Muscle layer of duodenum (tissue), 2 donors: ENCODE measurements around the gene ADAM12.

Source experiments
- H3K27ac ChIP-seq: one replicate; pipeline ENCODE4 v1.7.0; 2013; ENCODE audit warnings: mild to moderate bottlenecking, low read length
- H3K27me3 ChIP-seq: one replicate; pipeline ENCODE4 v1.7.0; 2013; ENCODE audit warnings: low read depth, mild to moderate bottlenecking, control low read depth, low read length
- H3K36me3 ChIP-seq, 2 donors: one replicate each; pipeline ENCODE4 v1.7.0; 2013; ENCODE audit warnings: low read length in 2 of 2, control low read depth in 1 of 2, mild to moderate bottlenecking in 1 of 2; ENCODE audit not compliant: insufficient read depth in 2 of 2, control insufficient read depth in 1 of 2
- H3K4me1 ChIP-seq, 2 donors: one replicate each; pipeline ENCODE4 v1.7.0; 2013; ENCODE audit warnings: low read length in 2 of 2, mild to moderate bottlenecking in 2 of 2, control low read depth in 1 of 2, moderate library complexity in 1 of 2; ENCODE audit not compliant: insufficient read depth in 2 of 2, control insufficient read depth in 1 of 2
- H3K4me3 ChIP-seq, 2 donors: one replicate each; pipeline ENCODE4 v1.7.0; 2013; ENCODE audit warnings: low read length in 2 of 2, low read depth in 1 of 2, mild to moderate bottlenecking in 1 of 2
- H3K9me3 ChIP-seq, 2 donors: one replicate each; pipeline ENCODE4 v1.7.0; 2013; ENCODE audit warnings: low read length in 2 of 2, control low read depth in 1 of 2, mild to moderate bottlenecking in 1 of 2; ENCODE audit not compliant: control insufficient read depth in 1 of 2
- donor health status: healthy.

The ADAM12 gene

DNA sequence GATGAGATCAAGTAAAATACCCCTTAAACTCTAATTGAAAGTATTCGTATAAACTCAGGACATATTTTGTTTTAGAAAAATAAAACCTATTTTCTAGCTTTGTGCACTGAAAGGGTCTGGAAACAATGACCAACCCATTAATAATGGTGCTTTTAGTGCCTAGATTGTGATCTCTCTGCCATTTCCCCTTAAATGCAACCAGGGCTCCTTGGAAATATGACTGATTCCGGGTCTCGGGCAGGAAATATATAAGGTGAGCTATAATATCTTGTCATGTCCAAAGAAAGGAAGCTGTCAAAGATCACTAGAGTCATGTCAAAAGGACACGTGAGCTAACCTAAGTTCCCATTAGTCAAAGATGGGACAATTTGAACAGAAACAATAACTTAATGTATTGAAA lies 12.4 kb upstream of the ADAM12 start:
- Histone ChIP-seq H3K4me3 (no peak overlapping the region), H3K36me3 (peaks cover 0 to 3% of the 10 kb centered on the region in 2 donors), H3K9me3 (no peaks in the 10 kb centered on the region), H3K4me1 (no peaks in the 10 kb centered on the region), H3K27me3 (no peaks in the 10 kb centered on the region), H3K27ac (no peak overlapping the region)

DNA sequence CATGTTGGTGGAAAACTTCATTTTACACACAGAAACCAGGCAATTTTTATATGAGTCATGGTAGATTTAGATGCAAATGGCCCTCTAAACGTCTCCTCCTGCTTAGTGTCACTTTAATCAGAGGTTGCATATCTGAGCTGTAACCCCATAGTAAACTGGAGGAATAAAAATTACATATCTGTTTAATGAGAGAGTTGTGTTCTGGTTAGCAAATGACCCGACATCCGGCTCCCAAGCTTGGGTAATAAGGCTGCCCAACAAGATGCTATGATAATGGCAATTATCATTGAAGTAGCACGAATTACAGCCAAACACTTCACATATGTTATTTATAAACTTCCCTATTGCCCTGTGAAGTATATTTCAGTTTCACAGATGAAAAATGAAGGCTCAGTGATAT lies 10.6 kb upstream of the ADAM12 start:
- no peaks in the 10 kb centered on the region for H3K4me1 ChIP-seq
- H3K27me3 ChIP-seq, result no peaks in the 10 kb centered on the region
- no peak overlapping the region for H3K27ac ChIP-seq
- peaks cover 0 to 3% of the 10 kb centered on the region in 2 donors for H3K36me3 ChIP-seq
- no peaks in the 10 kb centered on the region for H3K9me3 ChIP-seq
- H3K4me3 ChIP-seq, result no peak overlapping the region

GRCh38 chr10:126398383-126398743 lies 10.1 kb upstream of the ADAM12 start:
- Histone ChIP-seq H3K9me3 (no peaks in the 10 kb centered on the region), H3K4me3 (no peak overlapping the region), H3K27ac (no peak overlapping the region), H3K27me3 (no peaks in the 10 kb centered on the region), H3K36me3 (peaks cover 0 to 3% of the 10 kb centered on the region in 2 donors), H3K4me1 (no peaks in the 10 kb centered on the region)

GRCh38 chr10:126397640-126398382 lies 9.5 kb upstream of the ADAM12 start:
- no peaks in the 10 kb centered on the region for H3K4me1 ChIP-seq
- H3K36me3 ChIP-seq, result peaks cover 0 to 3% of the 10 kb centered on the region in 2 donors
- no peak overlapping the region for H3K27ac ChIP-seq
- no peaks in the 10 kb centered on the region for H3K9me3 ChIP-seq
- no peak overlapping the region for H3K4me3 ChIP-seq
- H3K27me3 ChIP-seq, result no peaks in the 10 kb centered on the region

DNA sequence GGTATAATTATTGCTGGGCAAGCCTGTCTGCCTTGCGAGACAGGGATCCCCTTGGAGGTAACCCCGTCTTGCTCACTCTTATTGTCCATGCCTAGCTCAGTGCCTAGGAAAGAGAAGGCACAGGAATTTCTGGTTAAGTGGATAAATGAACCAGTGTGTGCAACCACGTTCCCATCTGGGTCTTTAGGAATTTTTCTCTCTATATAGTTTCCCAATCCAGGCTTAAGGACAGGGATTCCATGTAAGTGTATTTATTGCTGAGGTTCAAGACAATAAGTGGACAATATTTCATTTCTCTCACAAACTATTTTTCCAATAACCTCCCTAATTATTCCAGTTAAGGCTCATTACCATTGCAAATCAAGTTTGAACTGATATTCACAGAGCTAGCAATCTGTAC lies 8.9 kb upstream of the ADAM12 start:
- no peaks in the 10 kb centered on the region for H3K4me1 ChIP-seq
- no peaks in the 10 kb centered on the region for H3K27me3 ChIP-seq
- no peaks in the 10 kb centered on the region for H3K9me3 ChIP-seq
- no peak overlapping the region for H3K4me3 ChIP-seq
- H3K36me3 ChIP-seq, result peaks cover 0 to 3% of the 10 kb centered on the region in 2 donors
- no peak overlapping the region for H3K27ac ChIP-seq

DNA sequence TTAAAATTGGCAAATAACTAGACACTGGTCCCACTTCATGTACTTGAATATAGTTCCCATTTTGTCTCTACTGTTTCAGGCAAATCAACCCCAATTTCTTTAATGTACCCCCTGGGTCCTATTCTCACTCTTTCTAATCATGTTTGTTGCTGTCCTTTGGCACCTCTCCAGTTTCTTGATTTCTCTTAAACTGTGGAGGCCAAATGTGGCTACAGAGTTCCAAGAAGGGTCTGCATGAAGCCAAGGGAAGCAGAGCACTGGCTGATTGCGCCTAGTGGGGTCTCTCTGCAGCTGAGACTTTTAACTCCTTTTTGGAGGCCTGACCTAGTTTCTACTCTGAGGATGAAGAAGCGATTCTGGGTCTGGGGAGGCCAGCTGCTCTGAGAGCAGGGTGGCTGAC lies 6.7 kb upstream of the ADAM12 start:
- Histone ChIP-seq H3K27me3 (no peaks in the 10 kb centered on the region), H3K36me3 (peaks cover 0 to 3% of the 10 kb centered on the region in 2 donors), H3K9me3 (no peaks in the 10 kb centered on the region), H3K27ac (no peak overlapping the region), H3K4me1 (no peaks in the 10 kb centered on the region), H3K4me3 (no peak overlapping the region)

- Histone ChIP-seq H3K36me3 (peaks cover 0 to 3% of the 10 kb centered on the region in 2 donors), H3K27me3 (no peaks in the 10 kb centered on the region), H3K9me3 (no peaks in the 10 kb centered on the region), H3K4me1 (peaks cover 0 to under 1% of the 10 kb centered on the region in 2 donors), H3K4me3 (no peak overlapping the region), H3K27ac (no peak overlapping the region)
Observed at GRCh38 chr10:126393076-126393475, 4.8 kb upstream of the ADAM12 start.

- Histone ChIP-seq H3K36me3 (no peaks in the 10 kb centered on the region), H3K4me1 (peaks cover 0 to 7% of the 10 kb centered on the region in 2 donors), H3K27me3 (no peaks in the 10 kb centered on the region), H3K9me3 (no peaks in the 10 kb centered on the region), H3K4me3 (no peak overlapping the region), H3K27ac (no peak overlapping the region)
Observed at GRCh38 chr10:126392469-126392868, 4.2 kb upstream of the ADAM12 start.

GRCh38 chr10:126392068-126392467 lies 3.8 kb upstream of the ADAM12 start:
- H3K27ac ChIP-seq, result no peak overlapping the region
- peaks cover 0 to 11% of the 10 kb centered on the region in 2 donors for H3K4me1 ChIP-seq
- H3K27me3 ChIP-seq, result no peaks in the 10 kb centered on the region
- H3K4me3 ChIP-seq, result no peak overlapping the region
- H3K9me3 ChIP-seq, result no peaks in the 10 kb centered on the region
- no peaks in the 10 kb centered on the region for H3K36me3 ChIP-seq

DNA sequence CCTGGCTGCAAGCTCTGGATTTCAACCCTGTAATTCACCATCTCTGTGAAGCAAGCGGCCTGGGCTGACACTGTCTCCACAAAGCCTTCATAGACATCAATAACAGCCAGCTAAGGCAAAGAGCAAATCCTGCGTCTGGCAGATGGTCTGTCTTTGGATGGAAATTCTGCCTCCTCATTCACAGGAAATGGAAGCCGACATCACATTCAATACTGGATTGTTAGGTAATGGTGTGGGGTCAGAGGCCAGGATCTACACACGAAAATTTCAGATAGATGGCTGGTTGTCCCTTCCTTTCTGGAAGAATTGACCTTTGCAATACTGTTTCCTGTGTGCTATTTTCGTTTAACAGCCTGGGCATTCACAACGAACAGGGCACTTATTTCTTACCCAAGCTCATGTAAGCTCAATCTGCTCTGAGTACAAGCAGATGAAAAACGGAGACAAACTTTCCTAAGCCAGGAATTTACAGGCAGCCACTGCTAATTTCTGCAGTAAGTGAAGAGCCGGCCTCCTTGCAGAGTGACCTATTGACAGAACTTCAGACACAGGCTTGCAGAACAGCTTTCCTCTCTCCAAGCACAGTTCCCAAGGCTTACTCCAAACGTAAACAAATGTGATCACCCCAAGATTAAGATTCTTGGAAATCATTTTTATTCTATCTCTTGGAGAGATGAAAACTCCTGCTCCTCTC lies 3.1 kb upstream of the ADAM12 start:
- H3K4me3 ChIP-seq, result no peak overlapping the region
- H3K9me3 ChIP-seq, result no peaks in the 10 kb centered on the region
- H3K4me1 ChIP-seq, result peaks cover 0 to 14% of the 10 kb centered on the region in 2 donors
- no peaks in the 10 kb centered on the region for H3K36me3 ChIP-seq
- H3K27ac ChIP-seq, result no peak overlapping the region
- no peaks in the 10 kb centered on the region for H3K27me3 ChIP-seq

DNA sequence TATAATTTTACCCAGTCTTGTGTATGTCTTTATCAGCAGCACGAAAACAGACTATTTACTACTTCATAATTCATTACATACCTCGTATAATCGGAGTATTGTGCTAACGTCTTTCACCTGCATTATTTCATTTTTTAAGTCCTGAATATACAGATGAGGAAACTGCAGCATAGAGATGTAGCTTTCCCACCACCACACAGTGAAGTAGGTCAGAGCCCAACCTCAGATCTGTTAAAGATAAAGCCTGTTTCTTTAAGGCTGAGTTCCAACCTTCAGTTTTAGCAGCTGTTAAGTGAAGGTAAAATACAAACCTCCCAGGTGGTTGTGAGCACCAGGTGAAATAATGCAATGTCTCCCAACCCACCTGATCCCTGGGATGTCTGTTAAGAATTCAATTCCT lies 2.0 kb upstream of the ADAM12 start:
- Histone ChIP-seq H3K4me3 (no peak overlapping the region), H3K27ac (no peak overlapping the region), H3K36me3 (no peaks in the 10 kb centered on the region), H3K4me1 (peaks cover 0 to 14% of the 10 kb centered on the region in 2 donors), H3K9me3 (no peaks in the 10 kb centered on the region), H3K27me3 (no peaks in the 10 kb centered on the region)
